ENCODE data around the gene KRT79. TPM values are rescaled to one million over a fixed set of nuclear protein-coding genes. Genes with fewer than 3 reads are reported as not detected.

Gene KRT79
- total RNA-seq, 1 donor from 2014 or later, result not detected

- intact Hi-C loops (cut with micrococcal nuclease), result no loop called here
Measured at GRCh38 chr12:52819731-52820510, 14.2 kb downstream of the KRT79 start.

GRCh38 chr12:52818887-52819420, 15.2 kb downstream of the KRT79 start:
- intact Hi-C loops (cut with micrococcal nuclease), result no loop called here

GRCh38 chr12:52818388-52818787, 15.7 kb downstream of the KRT79 start:
- intact Hi-C loops (cut with micrococcal nuclease), result no loop called here

- intact Hi-C loops (cut with micrococcal nuclease), result no loop called here
Measured at GRCh38 chr12:52817699-52818238, 16.3 kb downstream of the KRT79 start.

- intact Hi-C loops (cut with micrococcal nuclease), result no loop called here
Measured at GRCh38 chr12:52817003-52817698, 17.0 kb downstream of the KRT79 start.

- intact Hi-C loops (cut with micrococcal nuclease), result no loop called here
Measured at GRCh38 chr12:52815676-52816588, 18.2 kb downstream of the KRT79 start.

GRCh38 chr12:52815161-52815560, 18.9 kb downstream of the KRT79 start:
- intact Hi-C loops (cut with micrococcal nuclease), result no loop called here

- intact Hi-C loops (cut with micrococcal nuclease), result no loop called here
Measured at GRCh38 chr12:52814710-52815155, 19.4 kb downstream of the KRT79 start.

- intact Hi-C loops (cut with micrococcal nuclease), result no loop called here
Measured at GRCh38 chr12:52813885-52814709, 20.0 kb downstream of the KRT79 start, which contains the start of gene KRT4. TSS of gene KRT4 (minus strand) at chr12:52814116. CDS start at chr12:52814058, 58 bp downstream.

GRCh38 chr12:52813203-52813819, 20.8 kb downstream of the KRT79 start:
- intact Hi-C loops (cut with micrococcal nuclease), result no loop called here

- intact Hi-C loops (cut with micrococcal nuclease), result no loop called here
Measured at GRCh38 chr12:52812749-52813148, 21.4 kb downstream of the KRT79 start.

- intact Hi-C loops (cut with micrococcal nuclease), result no loop called here
Measured at GRCh38 chr12:52812073-52812400, 22.1 kb downstream of the KRT79 start.

GRCh38 chr12:52811191-52812072, 22.7 kb downstream of the KRT79 start:
- intact Hi-C loops (cut with micrococcal nuclease), result no loop called here

GRCh38 chr12:52810554-52810953, 23.6 kb downstream of the KRT79 start:
- intact Hi-C loops (cut with micrococcal nuclease), result no loop called here

GRCh38 chr12:52809166-52809565, 24.9 kb downstream of the KRT79 start:
- intact Hi-C loops (cut with micrococcal nuclease), result no loop called here

GRCh38 chr12:52808573-52809160, 25.4 kb downstream of the KRT79 start:
- intact Hi-C loops (cut with micrococcal nuclease), result no loop called here

- intact Hi-C loops (cut with micrococcal nuclease), result no loop called here
Measured at GRCh38 chr12:52807544-52808470, 26.3 kb downstream of the KRT79 start.
